GM12878 (cell line): ENCODE data around the gene CDC42BPA. TPM values are rescaled to one million over a fixed set of nuclear protein-coding genes. Genes with fewer than 3 reads are reported as not detected.

Experiments used
- ATAC-seq: fragments of 200-7000 bp; cut with Tn5 transposase; 3 replicates; pipeline ENCODE4 v1.9.1; 2020; ENCODE audit warnings: mild to moderate bottlenecking, moderate library complexity
- BruUV-seq: library from RNA; stranded (reverse); fragments of 400-500 nt; replicated peaks from 2 replicates; lab custom pipeline; 2021; lab: Mats Ljungman, UMichigan
- CTCF ChIA-PET: fragments of 300-600 bp; sonication (Branson Sonifier 250); formaldehyde crosslinking; extraction: SDS; loops from one replicate; lab custom pipeline; 2021; ENCODE audit warnings: inconsistent platforms; lab: Yijun Ruan, JAX
- POLR2A ChIA-PET: fragments of 350-600 bp; formaldehyde crosslinking; extraction: SDS; loops from one replicate; lab custom pipeline; 2021; ENCODE audit warnings: inconsistent platforms; lab: Charles Lee
- RAD21 ChIA-PET: fragments of 300-600 bp; sonication (Branson Sonifier 250); formaldehyde crosslinking; loops from one replicate; lab custom pipeline; 2023; ENCODE audit warnings: antibody characterized with exemption; ENCODE audit not compliant: unreplicated experiment; lab: Charles Lee
- SMC1A ChIA-PET: fragments of 300-600 bp; sonication (Branson Sonifier 250); formaldehyde crosslinking; loops from one replicate; lab custom pipeline; 2023; ENCODE audit not compliant: unreplicated experiment, uncharacterized antibody; lab: Charles Lee
- DNase-seq: peaks from one replicate; pipeline ENCODE4 v3.0.0-alpha.2; 2011; ENCODE audit warnings: low read depth, low spot score
- FAIRE-seq: peaks from 3 replicates; lab custom pipeline; 2011; peaks lifted over from hg19 to GRCh38; lab: Jason Lieb, UNC
- H2AFZ ChIP-seq: 2 replicates; pipeline ENCODE4 v1.6.0; 2011; ENCODE audit warnings: low read depth, low read length, control low read depth; ENCODE audit not compliant: control insufficient read depth
- H3K27ac ChIP-seq: 2 replicates; pipeline ENCODE4 v1.5.1; 2011; ENCODE audit warnings: control low read depth; ENCODE audit not compliant: control insufficient read depth, insufficient read depth
- H3K27me3 ChIP-seq, 2 experiments: replicated peaks in 1 of 2; 2 replicates each; pipeline versions ENCODE4 v1.6.0 to v1.6.1; 2011; ENCODE audit warnings: low read length in 1 of 2; ENCODE audit not compliant: control insufficient read depth in 2 of 2, insufficient read depth in 2 of 2
- H3K36me3 ChIP-seq, 2 experiments: 2 replicates each; pipeline ENCODE4 v1.5.1; 2011; ENCODE audit warnings: low read length in 1 of 2; ENCODE audit not compliant: control insufficient read depth in 2 of 2, insufficient read depth in 2 of 2
- H3K4me1 ChIP-seq: 2 replicates; pipeline ENCODE4 v1.6.1; 2011; ENCODE audit warnings: mild to moderate bottlenecking, low read length, moderate library complexity, mixed read lengths; ENCODE audit not compliant: control insufficient read depth, insufficient read depth
- H3K4me2 ChIP-seq: 2 replicates; pipeline ENCODE4 v1.6.0; 2011; ENCODE audit warnings: control low read depth; ENCODE audit not compliant: control insufficient read depth, insufficient read depth
- H3K4me3 ChIP-seq: fragments of 200-600 bp; sonication (generic); 2 replicates; pipeline ENCODE4 v1.5.1; 2016
- H3K79me2 ChIP-seq: 2 replicates; pipeline ENCODE4 v1.6.0; 2011; ENCODE audit warnings: low read length; ENCODE audit not compliant: control insufficient read depth, insufficient read depth
- H3K9ac ChIP-seq: 2 replicates; pipeline ENCODE4 v1.8.0; 2011; ENCODE audit warnings: low read length, control low read depth, mixed read lengths; ENCODE audit not compliant: control insufficient read depth, insufficient read depth
- H3K9me3 ChIP-seq: replicated peaks from 3 replicates; pipeline ENCODE4 v1.5.1; 2011; ENCODE audit warnings: mild to moderate bottlenecking, low read length; ENCODE audit not compliant: control insufficient read depth, insufficient read depth
- H4K20me1 ChIP-seq: 2 replicates; pipeline ENCODE4 v1.6.0; 2011; ENCODE audit not compliant: control insufficient read depth, insufficient read depth
- ETV6 ChIP-seq, 2 experiments: fragments of 450-650 bp in 1 of 2; IDR thresholded peaks in 1 of 2; conservative IDR thresholded peaks in 1 of 2; 2 replicates each; pipeline ENCODE4 v1.6.1; 2014; ENCODE audit warnings: antibody characterized with exemption in 1 of 2, borderline replicate concordance in 1 of 2, low read depth in 1 of 2, mild to moderate bottlenecking in 1 of 2, moderate library complexity in 1 of 2
- IKZF1 ChIP-seq: fragments of 450-650 bp; conservative IDR thresholded peaks from 2 replicates; pipeline ENCODE4 v1.6.1; 2017; ENCODE audit warnings: antibody characterized with exemption, mild to moderate bottlenecking
- JUND ChIP-seq: IDR thresholded peaks from 2 replicates; pipeline ENCODE4 v1.6.1; 2012; ENCODE audit warnings: low read depth, mild to moderate bottlenecking, low read length, improper control_type of control experiment, moderate library complexity
- KAT2A ChIP-seq: conservative IDR thresholded peaks from 2 replicates; pipeline ENCODE4 v1.6.1; 2011; ENCODE audit warnings: low read depth, low read length; ENCODE audit not compliant: control insufficient read depth
- NR2C2 ChIP-seq: IDR thresholded peaks from 2 replicates; pipeline ENCODE4 v1.6.1; 2011; ENCODE audit warnings: borderline replicate concordance, low read depth; ENCODE audit not compliant: control insufficient read depth, insufficient read length
- PML ChIP-seq: IDR thresholded peaks from 2 replicates; pipeline ENCODE4 v1.6.1; 2012; ENCODE audit warnings: low read length, inconsistent platforms
- PRDM15 ChIP-seq: fragments of 450-650 bp; formaldehyde crosslinking; IDR thresholded peaks from 2 replicates; pipeline ENCODE4 v1.4.0; 2020; ENCODE audit warnings: mild to moderate bottlenecking, moderate library complexity
- WRNIP1 ChIP-seq: IDR thresholded peaks from 2 replicates; pipeline ENCODE4 v1.6.1; 2011; ENCODE audit warnings: low read depth, low read length, improper control_type of control experiment, borderline replicate concordance
- ZBED1 ChIP-seq: IDR thresholded peaks from 2 replicates; pipeline ENCODE4 v1.6.1; 2016; ENCODE audit warnings: borderline replicate concordance
- WGBS: methylation state at CpG from one replicate; pipeline ENCODE4 v1.1.6; 2016; ENCODE audit warnings: low lambda C conversion rate; ENCODE audit not compliant: insufficient replicate concordance, insufficient coverage; ENCODE audit errors: missing lambda C conversion rate; 5-methylcytosine and 5-hydroxymethylcytosine counted together
- in situ Hi-C: fragments of 300-500 bp; cut with MboI; formaldehyde crosslinking; loops from 9 replicates; pipeline ENCODE4 v1.14.3; 2018; ENCODE audit warnings: mixed read lengths
- intact Hi-C: fragments of 100-400 bp; cut with micrococcal nuclease; formaldehyde crosslinking; loops from one replicate; pipeline ENCODE4 v1.14.2; 2022; ENCODE audit not compliant: unreplicated experiment
- polyA plus RNA-seq, 11 experiments: library from polyadenylated mRNA; depleted of rRNA in 4 of 11; unstranded in 6 of 11; stranded (reverse) in 5 of 11; fragments of >200 nt; fragmentation: Nextera tagmentation in 4 of 11; fragmentation: Illumina TruSeq in 1 of 11; extraction: Ambion mirVana in 4 of 11; extraction: Trizol in 1 of 11; gene quantifications; 1 replicate in 1 of 11; 2 replicates in 10 of 11; pipeline versions ENCODE4 v1.2.1 to v1.2.3, GENCODE V29; 2011 to 2016; ENCODE audit warnings: inconsistent platforms in 2 of 11, missing spikeins in 2 of 11, low read depth in 1 of 11
- total RNA-seq, 4 experiments: library from RNA; depleted of rRNA in 3 of 4; stranded (reverse); fragments of >200 nt in 3 of 4; fragmentation: Illumina TruSeq in 1 of 4; extraction: Trizol in 1 of 4; gene quantifications; 2 replicates each; pipeline versions ENCODE4 v1.2.1 to v1.2.3, GENCODE V29; 2013 to 2021
- TF ChIP-seq, protein P1 (sequence below): IDR thresholded peaks from 2 replicates; pipeline ENCODE4 v1.6.1; 2012; ENCODE audit warnings: mild to moderate bottlenecking, low read depth, low read length

Gene CDC42BPA
- total and polyA plus RNA-seq, 10 of the 15 experiments (the other 5 are each of a cell fraction or from before 2014, with no cell fraction given) = 0.02 to 0.52 (median 0.10) TPM

GRCh38 chr1:226946841-226947240 lies 371.5 kb downstream of the CDC42BPA start:
- Histone ChIP-seq H3K4me3 (no peak overlapping the region), H3K36me3 (no peaks in the 10 kb centered on the region), H3K4me2 (no peak overlapping the region), H3K9ac (no peak overlapping the region), H3K79me2 (no peaks in the 10 kb centered on the region), H4K20me1 (no peaks in the 10 kb centered on the region), H3K27me3 (no peaks in the 10 kb centered on the region), H3K4me1 (no peaks in the 10 kb centered on the region), H3K9me3 (no peaks in the 10 kb centered on the region), H2AFZ (no peak overlapping the region), H3K27ac (no peak overlapping the region)
- ChIA-PET POLR2A (interaction anchor here (1.2 kb wide), 1 partner anchor 64 kb away, joined by 4 read pairs; no protein-coding TSS in a partner anchor), CTCF (interaction anchor here (0.7 kb wide), 1 partner anchor 764 kb away, joined by 3 read pairs; no protein-coding TSS in a partner anchor), SMC1A (interaction anchor here (0.6 kb wide), 1 partner anchor 8 kb away, joined by 3 read pairs; no protein-coding TSS in a partner anchor), RAD21 (no interaction called here)
- in situ Hi-C loops = no loop called here
- FAIRE-seq (no peak), ATAC-seq (no peak), DNase-seq (no peak)
- intact Hi-C loops = no loop called here
- WGBS = 67% methylated on average over 3 of the region's 3 CpGs
- no TSS peak for BruUV-seq
- no peak for TF ChIP-seq ETV6 (conservative IDR thresholded peaks at IDR 0.05 in 1 of 2, IDR thresholded peaks at IDR 0.05 in 1 of 2; ENCODE audit: borderline replicate concordance in 1 of 2, low read depth in 1 of 2)
- TF ChIP-seq IKZF1 = no peak

DNA sequence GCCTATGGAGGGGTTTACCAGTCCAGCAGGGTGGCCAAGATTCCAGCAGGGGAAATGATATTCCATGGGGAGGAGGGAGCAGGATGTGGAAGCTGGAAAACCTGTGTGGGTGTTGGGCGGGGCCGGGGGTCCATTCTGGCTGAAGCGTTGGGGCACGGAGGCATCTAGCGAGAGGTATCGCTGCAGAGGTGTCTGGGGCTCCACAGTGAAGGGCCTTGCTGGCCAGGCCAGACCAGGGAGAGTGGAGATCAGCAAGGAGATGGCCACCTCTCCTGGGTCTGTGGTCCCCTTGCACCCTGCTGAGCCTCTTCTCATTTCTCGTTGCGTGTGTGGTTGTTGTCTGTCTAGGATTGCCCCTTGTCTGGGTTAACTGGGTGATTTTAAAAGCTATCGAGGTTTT lies 372.0 kb downstream of the CDC42BPA start:
- no TSS peak for BruUV-seq
- TF ChIP-seq, protein P1, sequence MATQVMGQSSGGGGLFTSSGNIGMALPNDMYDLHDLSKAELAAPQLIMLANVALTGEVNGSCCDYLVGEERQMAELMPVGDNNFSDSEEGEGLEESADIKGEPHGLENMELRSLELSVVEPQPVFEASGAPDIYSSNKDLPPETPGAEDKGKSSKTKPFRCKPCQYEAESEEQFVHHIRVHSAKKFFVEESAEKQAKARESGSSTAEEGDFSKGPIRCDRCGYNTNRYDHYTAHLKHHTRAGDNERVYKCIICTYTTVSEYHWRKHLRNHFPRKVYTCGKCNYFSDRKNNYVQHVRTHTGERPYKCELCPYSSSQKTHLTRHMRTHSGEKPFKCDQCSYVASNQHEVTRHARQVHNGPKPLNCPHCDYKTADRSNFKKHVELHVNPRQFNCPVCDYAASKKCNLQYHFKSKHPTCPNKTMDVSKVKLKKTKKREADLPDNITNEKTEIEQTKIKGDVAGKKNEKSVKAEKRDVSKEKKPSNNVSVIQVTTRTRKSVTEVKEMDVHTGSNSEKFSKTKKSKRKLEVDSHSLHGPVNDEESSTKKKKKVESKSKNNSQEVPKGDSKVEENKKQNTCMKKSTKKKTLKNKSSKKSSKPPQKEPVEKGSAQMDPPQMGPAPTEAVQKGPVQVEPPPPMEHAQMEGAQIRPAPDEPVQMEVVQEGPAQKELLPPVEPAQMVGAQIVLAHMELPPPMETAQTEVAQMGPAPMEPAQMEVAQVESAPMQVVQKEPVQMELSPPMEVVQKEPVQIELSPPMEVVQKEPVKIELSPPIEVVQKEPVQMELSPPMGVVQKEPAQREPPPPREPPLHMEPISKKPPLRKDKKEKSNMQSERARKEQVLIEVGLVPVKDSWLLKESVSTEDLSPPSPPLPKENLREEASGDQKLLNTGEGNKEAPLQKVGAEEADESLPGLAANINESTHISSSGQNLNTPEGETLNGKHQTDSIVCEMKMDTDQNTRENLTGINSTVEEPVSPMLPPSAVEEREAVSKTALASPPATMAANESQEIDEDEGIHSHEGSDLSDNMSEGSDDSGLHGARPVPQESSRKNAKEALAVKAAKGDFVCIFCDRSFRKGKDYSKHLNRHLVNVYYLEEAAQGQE = no peak
- TF ChIP-seq JUND (no peak), ZBED1 (no peak), KAT2A (no peak), WRNIP1 (no peak), PML (no peak), PRDM15 (no peak), NR2C2 (no peak)

More for the DNA sequence above, 372.0 kb downstream of the CDC42BPA start:
- POLR2A ChIA-PET = no interaction called here
- Histone ChIP-seq H3K9me3 (no peaks in the 10 kb centered on the region), H2AFZ (no peak overlapping the region), H3K4me2 (no peak overlapping the region), H3K27me3 (no peaks in the 10 kb centered on the region), H3K27ac (no peak overlapping the region), H3K9ac (no peak overlapping the region), H3K79me2 (no peaks in the 10 kb centered on the region), H3K36me3 (no peaks in the 10 kb centered on the region), H3K4me1 (no peaks in the 10 kb centered on the region), H3K4me3 (no peak overlapping the region), H4K20me1 (no peaks in the 10 kb centered on the region)
- no peak for ATAC-seq
- WGBS = 88% methylated on average over 9 of the region's 9 CpGs
- intact Hi-C loops (no loop called here), in situ Hi-C loops (no loop called here)
- no peak for FAIRE-seq
- RAD21 ChIA-PET = no interaction called here
- CTCF ChIA-PET = no interaction called here
- SMC1A ChIA-PET = no interaction called here
- DNase-seq = no peak
